Fibroblast of pulmonary artery (primary cell): Measurements from ENCODE around the gene CD47.

Source experiments
- DNase-seq: peaks from one replicate; pipeline ENCODE4 v3.0.0-alpha.2; 2010; ENCODE audit warnings: low read depth
- H3K4me3 ChIP-seq: replicated peaks from 2 replicates; pipeline ENCODE4 v1.5.1; 2011; ENCODE audit warnings: low read depth, mild to moderate bottlenecking, control low read depth, low read length, moderate library complexity
- TF ChIP-seq, protein P1 (sequence below): IDR thresholded peaks from 2 replicates; pipeline ENCODE4 v1.5.1; 2011; ENCODE audit warnings: mild to moderate bottlenecking, control low read depth, low read length, inconsistent platforms; ENCODE audit errors: missing control alignments

The CD47 gene

DNA sequence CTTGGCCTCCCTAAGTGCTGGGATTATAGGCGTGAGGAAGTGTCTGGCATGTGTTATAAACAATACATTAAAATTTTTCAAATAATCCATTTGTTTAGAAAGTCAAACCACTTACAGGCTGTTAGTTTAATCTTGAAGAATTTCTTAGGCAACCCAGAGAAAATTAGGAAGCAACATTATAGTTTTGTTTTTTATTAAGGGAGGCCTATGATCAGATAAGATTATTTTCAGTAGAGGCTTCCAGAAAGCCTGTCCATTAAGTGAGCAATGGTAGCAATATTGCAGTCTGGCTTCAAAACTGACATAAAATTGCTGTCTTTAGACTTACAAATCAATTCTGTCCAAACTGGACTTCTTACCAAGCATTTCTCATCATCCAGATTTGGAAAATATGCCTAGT, 49.6 kb downstream of the CD47 start:
- DNase-seq = no peak
- no peak overlapping the region for H3K4me3 ChIP-seq
- TF ChIP-seq, protein P1, sequence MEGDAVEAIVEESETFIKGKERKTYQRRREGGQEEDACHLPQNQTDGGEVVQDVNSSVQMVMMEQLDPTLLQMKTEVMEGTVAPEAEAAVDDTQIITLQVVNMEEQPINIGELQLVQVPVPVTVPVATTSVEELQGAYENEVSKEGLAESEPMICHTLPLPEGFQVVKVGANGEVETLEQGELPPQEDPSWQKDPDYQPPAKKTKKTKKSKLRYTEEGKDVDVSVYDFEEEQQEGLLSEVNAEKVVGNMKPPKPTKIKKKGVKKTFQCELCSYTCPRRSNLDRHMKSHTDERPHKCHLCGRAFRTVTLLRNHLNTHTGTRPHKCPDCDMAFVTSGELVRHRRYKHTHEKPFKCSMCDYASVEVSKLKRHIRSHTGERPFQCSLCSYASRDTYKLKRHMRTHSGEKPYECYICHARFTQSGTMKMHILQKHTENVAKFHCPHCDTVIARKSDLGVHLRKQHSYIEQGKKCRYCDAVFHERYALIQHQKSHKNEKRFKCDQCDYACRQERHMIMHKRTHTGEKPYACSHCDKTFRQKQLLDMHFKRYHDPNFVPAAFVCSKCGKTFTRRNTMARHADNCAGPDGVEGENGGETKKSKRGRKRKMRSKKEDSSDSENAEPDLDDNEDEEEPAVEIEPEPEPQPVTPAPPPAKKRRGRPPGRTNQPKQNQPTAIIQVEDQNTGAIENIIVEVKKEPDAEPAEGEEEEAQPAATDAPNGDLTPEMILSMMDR = no peak

DNA sequence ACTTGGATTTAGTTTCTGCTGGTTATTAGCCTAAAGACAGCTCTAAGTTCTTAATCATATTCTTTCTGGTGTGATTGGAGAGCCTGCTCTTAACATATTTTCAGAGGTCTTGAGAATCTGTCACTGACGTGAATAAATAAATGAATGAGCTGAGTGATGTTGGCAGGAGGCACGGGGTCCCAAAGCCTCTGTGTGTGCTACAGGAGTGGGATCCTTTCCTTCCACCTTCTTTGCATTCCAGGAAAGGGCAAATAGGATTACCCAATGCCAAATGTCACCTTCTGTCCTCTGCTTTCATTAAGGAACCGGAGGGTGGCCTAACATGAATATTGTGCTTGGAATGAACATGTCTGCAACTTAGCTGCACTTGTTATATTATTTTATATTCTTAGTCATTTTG, 53.1 kb downstream of the CD47 start:
- no peak overlapping the region for H3K4me3 ChIP-seq
- no peak for DNase-seq
- TF ChIP-seq, protein P1 = no peak

DNA sequence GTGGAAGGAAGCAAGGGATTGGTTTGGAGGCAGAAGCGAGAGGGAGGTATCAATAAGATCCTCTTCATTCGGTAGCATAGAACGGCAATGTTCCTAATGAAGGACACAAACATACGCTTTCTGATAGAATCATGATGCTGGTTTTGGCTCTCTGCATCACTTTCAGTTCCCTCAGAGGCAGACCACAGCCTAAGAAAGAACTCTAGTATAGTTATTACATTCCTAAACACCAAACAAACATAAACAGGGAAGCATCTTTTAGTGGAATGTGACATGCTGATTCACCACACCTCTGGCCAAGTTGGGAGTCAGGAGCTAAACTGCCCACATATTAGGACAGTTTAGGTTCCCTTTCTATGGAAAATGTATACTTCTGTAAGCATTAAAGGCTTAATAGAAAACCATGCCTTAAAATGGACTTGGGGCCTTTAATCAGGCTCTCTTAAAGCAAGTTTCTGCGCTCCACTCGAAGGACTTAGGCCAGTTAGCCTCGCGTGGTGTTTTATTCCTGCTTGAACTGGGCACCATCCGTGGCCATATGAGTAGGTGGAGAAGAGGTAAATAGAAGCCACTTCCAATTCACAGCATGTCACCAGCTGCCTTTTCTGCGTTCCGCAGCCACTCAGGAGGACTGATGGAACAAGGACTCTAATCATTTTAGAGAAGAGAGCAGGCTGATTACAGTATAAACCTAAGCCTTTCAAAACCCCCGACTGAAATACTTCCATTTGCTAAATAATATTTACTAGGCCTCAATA, 53.7 kb downstream of the CD47 start:
- peak; percentile 36 for DNase-seq
- TF ChIP-seq, protein P1 = no peak
- H3K4me3 ChIP-seq = no peak overlapping the region

GRCh38 chr3:108036401-108036800, 54.4 kb downstream of the CD47 start:
- no peak overlapping the region for H3K4me3 ChIP-seq
- no peak for DNase-seq
- TF ChIP-seq, protein P1 = no peak

DNA sequence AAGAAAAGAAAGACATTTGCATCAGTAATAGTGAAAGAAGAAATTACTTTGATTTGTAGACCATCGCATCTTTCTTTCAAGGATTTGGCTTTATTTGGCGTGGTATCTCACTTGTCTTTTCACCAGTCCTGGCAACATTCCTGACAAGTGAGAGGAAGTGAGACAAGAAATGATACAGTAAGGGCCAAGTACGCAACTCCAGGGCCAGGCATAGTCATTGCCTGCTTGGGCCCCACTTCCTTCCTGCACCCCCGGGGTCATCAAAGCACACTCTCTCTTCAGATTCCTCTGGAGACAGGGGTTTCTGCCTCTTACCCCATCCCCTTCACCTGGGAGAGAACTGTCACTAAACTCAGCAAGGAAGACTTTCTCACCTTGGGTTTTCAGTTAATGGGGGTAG, 55.1 kb downstream of the CD47 start:
- TF ChIP-seq, protein P1 = no peak
- peak; percentile 68 for DNase-seq
- H3K4me3 ChIP-seq = no peak overlapping the region

- TF ChIP-seq, protein P1 = no peak
- no peak overlapping the region for H3K4me3 ChIP-seq
- DNase-seq = no peak
Observed at GRCh38 chr3:108031895-108032294, 58.9 kb downstream of the CD47 start.

DNA sequence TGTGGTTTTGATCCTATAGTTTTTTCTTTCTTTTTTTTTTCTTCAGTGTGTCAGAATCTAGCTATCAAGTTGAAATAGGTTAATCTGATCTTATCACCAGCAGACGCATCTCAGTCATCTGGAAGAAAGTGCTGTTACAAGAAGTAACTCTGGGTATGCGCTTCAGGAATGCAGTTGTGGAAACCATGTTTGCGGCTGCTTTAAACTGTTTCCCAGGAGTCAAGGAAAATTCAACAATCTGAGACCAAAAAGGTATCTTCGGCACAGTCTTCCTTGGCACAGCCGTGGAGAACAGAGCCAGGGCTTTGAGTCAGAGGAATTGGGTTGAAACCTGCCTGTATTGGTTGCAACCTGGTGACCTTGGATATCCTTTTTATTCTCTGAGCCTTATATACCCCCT, 59.9 kb downstream of the CD47 start:
- no peak for DNase-seq
- TF ChIP-seq, protein P1 = no peak
- H3K4me3 ChIP-seq = no peak overlapping the region
